Pancreas (tissue), 10 donors: ENCODE results near the gene RASGRF1. TPM values are rescaled to one million over a fixed set of nuclear protein-coding genes. Genes with fewer than 3 reads are reported as not detected.

Source experiments
- ATAC-seq, 4 donors: fragments of 200-7000 bp; cut with Tn5 transposase; one replicate each; pipeline versions ENCODE4 v1.8.0 to v1.9.1; 2020; ENCODE audit warnings: mild to moderate bottlenecking in 4 of 4, moderate library complexity in 4 of 4
- DNase-seq, 6 donors: peaks; one replicate each; pipeline ENCODE4 v3.0.0-alpha.2; 2020
- FAIRE-seq: peaks from 2 replicates; lab custom pipeline; 2012; peaks lifted over from hg19 to GRCh38; lab: Jason Lieb, UNC
- H3K27ac ChIP-seq, 4 donors: fragments of 200-600 bp; sonication (generic); 1 replicate in 3 of 4; 2 replicates in 1 of 4; pipeline versions ENCODE4 v1.5.0 to v1.8.0; 2020
- H3K27me3 ChIP-seq, 4 donors: fragments of 200-600 bp; one replicate each; pipeline ENCODE4 v1.8.0; 2021
- H3K36me3 ChIP-seq, 3 donors: fragments of 200-600 bp; sonication (generic) in 1 of 3; one replicate each; pipeline versions ENCODE4 v1.5.0 to v1.8.0; 2020 to 2021
- H3K4me1 ChIP-seq, 3 donors: fragments of 200-600 bp; one replicate each; pipeline ENCODE4 v1.8.0; 2021
- H3K4me3 ChIP-seq, 4 donors: fragments of 200-600 bp; sonication (generic) in 2 of 4; one replicate each; pipeline versions ENCODE4 v1.5.0 to v1.8.0; 2020 to 2021
- H3K9me3 ChIP-seq, 4 donors: fragments of 200-600 bp; one replicate each; pipeline ENCODE4 v1.8.0; 2021
- CTCF ChIP-seq, 4 donors: fragments of 200-600 bp; sonication (generic) in 3 of 4; IDR thresholded peaks; one replicate each; pipeline versions ENCODE4 v1.5.0 to v1.8.0; 2021; ENCODE audit warnings: antibody characterized with exemption in 4 of 4
- WGBS, 2 donors: extraction: QIAGEN DNeasy Blood & Tissue Kit; methylation state at CpG; one replicate each; pipeline ENCODE4 v1.1.7; 2013; 5-methylcytosine and 5-hydroxymethylcytosine counted together
- intact Hi-C, 3 donors: fragments of 100-400 bp; cut with DNase I; formaldehyde crosslinking; loops; one replicate each; pipeline versions ENCODE4 v1.11.1 to v1.14.2; 2022
- polyA plus RNA-seq, 2 donors: library from polyadenylated mRNA; stranded (reverse); fragments of 200-250 nt; gene quantifications; one replicate each; pipeline ENCODE4 v1.2.3, GENCODE V29; 2013
- total RNA-seq, 6 donors: library from RNA; stranded (reverse); fragmentation: NEBNext Ultra II Directional in 4 of 6; extraction: Animal tissue kit (Norgen Biotek cat#: 25700) in 4 of 6; gene quantifications; one replicate each; pipeline versions ENCODE4 v1.2.1 to v1.2.4, GENCODE V29; 2021 to 2023
- donor health status: healthy with polysubstance abuse.
- donor health status: DM: no; HTN: no; CAD: no; lungs with moderate emphysema.
- donor health status: DM: no; HTN: no; CAD: no.
- donor health status: control.
- donor health status: control.
- donor health status: Bipolar disorder and iron deficiency.
- donor health status: DM: yes; HTN: yes; CAD: no.
- donor health status: DM: no; HTN: no; CAD: no.
- donor health status: DM: no; HTN: no; CAD: no.
- donor health status: DM: yes; HTN: yes; CAD: no.

RASGRF1 gene
- total and polyA plus RNA-seq, 8 donors, result 0.35 to 8.4 (median 2.1) TPM

GRCh38 chr15:79010278-79010677 lies 80.3 kb downstream of the RASGRF1 start:
- H3K36me3 ChIP-seq, result no peaks in the 10 kb centered on the region
- no peak for DNase-seq
- H3K4me1 ChIP-seq, result no peaks in the 10 kb centered on the region
- no peaks in the 10 kb centered on the region for H3K9me3 ChIP-seq
- intact Hi-C loops, result no loop called here
- no peak for TF ChIP-seq CTCF (IDR thresholded peaks at IDR 0.05)
- H3K27me3 ChIP-seq, result no peaks in the 10 kb centered on the region
- ATAC-seq, result no peak
- WGBS, 2 donors, result 80 to 82% methylated on average over 2 of the region's 2 CpGs
- H3K4me3 ChIP-seq, result no peak overlapping the region
- FAIRE-seq, result no peak
- no peak overlapping the region for H3K27ac ChIP-seq

- Histone ChIP-seq H3K9me3 (no peaks in the 10 kb centered on the region), H3K4me1 (no peaks in the 10 kb centered on the region), H3K27me3 (no peaks in the 10 kb centered on the region), H3K4me3 (no peak overlapping the region), H3K27ac (no peak overlapping the region), H3K36me3 (no peaks in the 10 kb centered on the region)
- DNase-seq (no peak), FAIRE-seq (no peak), ATAC-seq (no peak)
- TF ChIP-seq CTCF (IDR thresholded peaks at IDR 0.05), result no peak
- intact Hi-C loops, result no loop called here
- 73 to 78% methylated on average over 4 of the region's 4 CpGs for WGBS, 2 donors
Observed at GRCh38 chr15:79009379-79009778, 81.2 kb downstream of the RASGRF1 start.

- Histone ChIP-seq H3K9me3 (no peaks in the 10 kb centered on the region), H3K27ac (no peak overlapping the region), H3K27me3 (no peaks in the 10 kb centered on the region), H3K36me3 (no peaks in the 10 kb centered on the region), H3K4me3 (no peak overlapping the region), H3K4me1 (no peaks in the 10 kb centered on the region)
- 55 to 58% methylated on average over 10 of the region's 10 CpGs for WGBS, 2 donors
- ATAC-seq (peak in 1 of 4 donors; percentile 20), FAIRE-seq (no peak), DNase-seq (peak in 1 of 6 donors; percentile 4)
- no peak for TF ChIP-seq CTCF (IDR thresholded peaks at IDR 0.05)
- intact Hi-C loops, result no loop called here
Observed at GRCh38 chr15:79008659-79009058, 81.9 kb downstream of the RASGRF1 start.

GRCh38 chr15:79007066-79007465 lies 83.5 kb downstream of the RASGRF1 start:
- Histone ChIP-seq H3K4me1 (no peaks in the 10 kb centered on the region), H3K36me3 (no peaks in the 10 kb centered on the region), H3K27ac (no peak overlapping the region), H3K4me3 (no peak overlapping the region), H3K9me3 (no peaks in the 10 kb centered on the region), H3K27me3 (no peaks in the 10 kb centered on the region)
- DNase-seq, result peak in 4 of 6 donors; percentile 19 to 75 (median 63)
- 38 to 46% methylated on average over 3 of the region's 3 CpGs for WGBS, 2 donors
- intact Hi-C loops, result no loop called here
- peak in 3 of 4 donors; percentile 51 to 86 (median 79) for ATAC-seq
- TF ChIP-seq CTCF (IDR thresholded peaks at IDR 0.05), result peak; percentile 19 to 38 (median 22)
- no peak for FAIRE-seq

- H3K4me3 ChIP-seq, result no peak overlapping the region
- FAIRE-seq (no peak), ATAC-seq (no peak), DNase-seq (no peak)
- no peaks in the 10 kb centered on the region for H3K27me3 ChIP-seq
- H3K27ac ChIP-seq, result no peak overlapping the region
- no peaks in the 10 kb centered on the region for H3K4me1 ChIP-seq
- no peaks in the 10 kb centered on the region for H3K36me3 ChIP-seq
- no peak for TF ChIP-seq CTCF (IDR thresholded peaks at IDR 0.05)
- intact Hi-C loops, result no loop called here
- WGBS, 2 donors, result 77 to 87% methylated on average over 16 of the region's 16 CpGs
- H3K9me3 ChIP-seq, result no peaks in the 10 kb centered on the region
Observed at GRCh38 chr15:79006071-79006470, 84.5 kb downstream of the RASGRF1 start.
